Loucy (cell line): ENCODE results near the gene IGSF22.

Source experiments
- H2AFZ ChIP-seq: fragments of 200-600 bp; sonication (generic); 2 replicates; pipeline ENCODE4 v1.6.0; 2016; ENCODE audit warnings: antibody characterized with exemption, mild to moderate bottlenecking, low read length, moderate library complexity
- H3F3A ChIP-seq: fragments of 200-600 bp; 2 replicates; pipeline ENCODE4 v1.6.0; 2016; ENCODE audit warnings: antibody characterized with exemption, low read depth, mild to moderate bottlenecking
- H3K27me3 ChIP-seq: fragments of 200-600 bp; sonication (generic); 2 replicates; pipeline ENCODE4 v1.6.1; 2014; ENCODE audit warnings: low read length, mild to moderate bottlenecking; ENCODE audit not compliant: insufficient read depth, poor library complexity, severe bottlenecking
- H3K36me3 ChIP-seq: fragments of 200-600 bp; sonication (generic); 2 replicates; pipeline ENCODE4 v1.6.1; 2016; ENCODE audit warnings: low read length; ENCODE audit not compliant: insufficient read depth
- H3K4me1 ChIP-seq: fragments of 200-600 bp; sonication (generic); 2 replicates; pipeline ENCODE4 v1.5.1; 2014; ENCODE audit warnings: low read length, mild to moderate bottlenecking; ENCODE audit not compliant: insufficient read depth, poor library complexity, severe bottlenecking
- H3K4me2 ChIP-seq: fragments of 200-600 bp; sonication (generic); 2 replicates; pipeline ENCODE4 v1.6.0; 2014; ENCODE audit warnings: antibody characterized with exemption, low read length, low read depth, mild to moderate bottlenecking; ENCODE audit not compliant: poor library complexity, severe bottlenecking
- H3K4me3 ChIP-seq: fragments of 200-600 bp; sonication (generic); 2 replicates; pipeline ENCODE4 v1.5.1; 2014; ENCODE audit warnings: low read length, mild to moderate bottlenecking, mixed read lengths; ENCODE audit not compliant: poor library complexity, severe bottlenecking
- H3K79me2 ChIP-seq: fragments of 200-600 bp; sonication (generic); 2 replicates; pipeline ENCODE4 v1.6.1; 2014; ENCODE audit warnings: low read length; ENCODE audit not compliant: insufficient read depth
- H3K9ac ChIP-seq: fragments of 200-600 bp; sonication (generic); 2 replicates; pipeline ENCODE4 v1.6.0; 2014; ENCODE audit warnings: mild to moderate bottlenecking, low read depth, low read length, moderate library complexity; ENCODE audit not compliant: poor library complexity, severe bottlenecking
- H3K9me2 ChIP-seq: fragments of 200-600 bp; sonication (generic); replicated peaks from 2 replicates; pipeline ENCODE4 v1.6.1; 2016; ENCODE audit warnings: low read depth, low read length, mixed read lengths
- H3K9me3 ChIP-seq: fragments of 200-600 bp; sonication (generic); 2 replicates; pipeline ENCODE4 v1.6.1; 2014; ENCODE audit warnings: mild to moderate bottlenecking, antibody characterized with exemption, low read length, low read depth; ENCODE audit not compliant: insufficient read depth
- H4K20me1 ChIP-seq: fragments of 200-600 bp; sonication (generic); 2 replicates; pipeline ENCODE4 v1.6.0; 2014; ENCODE audit warnings: antibody characterized with exemption, low read length, mild to moderate bottlenecking; ENCODE audit not compliant: insufficient read depth, poor library complexity, severe bottlenecking
- EZH2phosphoT487 ChIP-seq: fragments of 200-600 bp; IDR thresholded peaks from 2 replicates; pipeline ENCODE4 v1.6.1; 2018; ENCODE audit warnings: antibody characterized with exemption, mild to moderate bottlenecking, moderate library complexity, borderline replicate concordance
- TF ChIP-seq, protein P1 (sequence below): fragments of 200-600 bp; sonication (generic); conservative IDR thresholded peaks from 2 replicates; pipeline ENCODE4 v1.5.1; 2014; ENCODE audit warnings: mild to moderate bottlenecking, antibody characterized with exemption, low read length

IGSF22 gene

GRCh38 chr11:18773104-18773503, 47.1 kb upstream of the IGSF22 start:
- Histone ChIP-seq H3K4me3 (no peak overlapping the region), H4K20me1 (no peaks in the 10 kb centered on the region), H3K27me3 (no peaks in the 10 kb centered on the region), H3K9me2 (no peaks in the 10 kb centered on the region), H3K79me2 (no peaks in the 10 kb centered on the region), H3K4me1 (no peaks in the 10 kb centered on the region), H3K9ac (no peak overlapping the region), H3F3A (no peaks in the 10 kb centered on the region), H3K36me3 (no peaks in the 10 kb centered on the region), H3K4me2 (no peak overlapping the region), H3K9me3 (no peaks in the 10 kb centered on the region), H2AFZ (no peak overlapping the region)
- no peak for TF ChIP-seq EZH2phosphoT487
- TF ChIP-seq, protein P1, sequence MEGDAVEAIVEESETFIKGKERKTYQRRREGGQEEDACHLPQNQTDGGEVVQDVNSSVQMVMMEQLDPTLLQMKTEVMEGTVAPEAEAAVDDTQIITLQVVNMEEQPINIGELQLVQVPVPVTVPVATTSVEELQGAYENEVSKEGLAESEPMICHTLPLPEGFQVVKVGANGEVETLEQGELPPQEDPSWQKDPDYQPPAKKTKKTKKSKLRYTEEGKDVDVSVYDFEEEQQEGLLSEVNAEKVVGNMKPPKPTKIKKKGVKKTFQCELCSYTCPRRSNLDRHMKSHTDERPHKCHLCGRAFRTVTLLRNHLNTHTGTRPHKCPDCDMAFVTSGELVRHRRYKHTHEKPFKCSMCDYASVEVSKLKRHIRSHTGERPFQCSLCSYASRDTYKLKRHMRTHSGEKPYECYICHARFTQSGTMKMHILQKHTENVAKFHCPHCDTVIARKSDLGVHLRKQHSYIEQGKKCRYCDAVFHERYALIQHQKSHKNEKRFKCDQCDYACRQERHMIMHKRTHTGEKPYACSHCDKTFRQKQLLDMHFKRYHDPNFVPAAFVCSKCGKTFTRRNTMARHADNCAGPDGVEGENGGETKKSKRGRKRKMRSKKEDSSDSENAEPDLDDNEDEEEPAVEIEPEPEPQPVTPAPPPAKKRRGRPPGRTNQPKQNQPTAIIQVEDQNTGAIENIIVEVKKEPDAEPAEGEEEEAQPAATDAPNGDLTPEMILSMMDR = no peak

GRCh38 chr11:18772211-18772610, 46.2 kb upstream of the IGSF22 start:
- TF ChIP-seq, protein P1 = no peak
- no peak for TF ChIP-seq EZH2phosphoT487
- Histone ChIP-seq H3K9me3 (no peaks in the 10 kb centered on the region), H3K79me2 (no peaks in the 10 kb centered on the region), H3K4me2 (no peak overlapping the region), H3K9ac (no peak overlapping the region), H3K36me3 (no peaks in the 10 kb centered on the region), H3K4me3 (no peak overlapping the region), H3F3A (no peaks in the 10 kb centered on the region), H3K4me1 (no peaks in the 10 kb centered on the region), H4K20me1 (no peaks in the 10 kb centered on the region), H2AFZ (no peak overlapping the region), H3K27me3 (no peaks in the 10 kb centered on the region), H3K9me2 (no peaks in the 10 kb centered on the region)

GRCh38 chr11:18771266-18772035, 45.5 kb upstream of the IGSF22 start:
- Histone ChIP-seq H3K4me2 (no peak overlapping the region), H4K20me1 (no peaks in the 10 kb centered on the region), H3K36me3 (no peaks in the 10 kb centered on the region), H3K9ac (no peak overlapping the region), H3K9me3 (no peaks in the 10 kb centered on the region), H3K79me2 (no peaks in the 10 kb centered on the region), H3F3A (no peaks in the 10 kb centered on the region), H3K4me1 (no peaks in the 10 kb centered on the region), H3K9me2 (no peaks in the 10 kb centered on the region), H3K27me3 (no peaks in the 10 kb centered on the region), H3K4me3 (no peak overlapping the region), H2AFZ (no peak overlapping the region)
- TF ChIP-seq EZH2phosphoT487 = no peak
- TF ChIP-seq, protein P1 = no peak
